HG02885 (cell line): ENCODE measurements around the gene POLK.

Experiments
- ATAC-seq: cut with Tn5 transposase; IDR thresholded peaks from one replicate; pipeline ENCODE4 v1.9.1; 2021; ENCODE audit warnings: mild to moderate bottlenecking; ENCODE audit not compliant: unreplicated experiment, poor library complexity

The POLK gene

DNA sequence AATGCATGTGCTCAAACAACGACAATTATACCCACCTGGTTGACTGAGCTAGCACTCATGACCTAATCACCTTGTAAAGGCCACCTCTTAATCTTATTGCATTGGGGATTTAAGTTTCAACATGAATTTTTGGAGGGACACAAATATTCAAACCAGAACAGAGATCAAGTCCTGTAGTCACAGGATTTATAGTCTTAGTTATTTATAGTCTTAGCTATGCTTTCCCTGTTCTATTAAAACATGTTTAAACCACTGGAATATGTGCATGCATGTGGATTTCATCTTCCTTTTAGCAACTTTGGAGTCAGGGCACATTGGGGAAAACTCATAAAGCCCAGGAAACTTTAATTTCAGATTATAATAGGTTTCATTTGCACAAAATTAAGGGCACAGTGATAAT is 126.3 kb downstream of the POLK start:
- ATAC-seq: no peak

DNA sequence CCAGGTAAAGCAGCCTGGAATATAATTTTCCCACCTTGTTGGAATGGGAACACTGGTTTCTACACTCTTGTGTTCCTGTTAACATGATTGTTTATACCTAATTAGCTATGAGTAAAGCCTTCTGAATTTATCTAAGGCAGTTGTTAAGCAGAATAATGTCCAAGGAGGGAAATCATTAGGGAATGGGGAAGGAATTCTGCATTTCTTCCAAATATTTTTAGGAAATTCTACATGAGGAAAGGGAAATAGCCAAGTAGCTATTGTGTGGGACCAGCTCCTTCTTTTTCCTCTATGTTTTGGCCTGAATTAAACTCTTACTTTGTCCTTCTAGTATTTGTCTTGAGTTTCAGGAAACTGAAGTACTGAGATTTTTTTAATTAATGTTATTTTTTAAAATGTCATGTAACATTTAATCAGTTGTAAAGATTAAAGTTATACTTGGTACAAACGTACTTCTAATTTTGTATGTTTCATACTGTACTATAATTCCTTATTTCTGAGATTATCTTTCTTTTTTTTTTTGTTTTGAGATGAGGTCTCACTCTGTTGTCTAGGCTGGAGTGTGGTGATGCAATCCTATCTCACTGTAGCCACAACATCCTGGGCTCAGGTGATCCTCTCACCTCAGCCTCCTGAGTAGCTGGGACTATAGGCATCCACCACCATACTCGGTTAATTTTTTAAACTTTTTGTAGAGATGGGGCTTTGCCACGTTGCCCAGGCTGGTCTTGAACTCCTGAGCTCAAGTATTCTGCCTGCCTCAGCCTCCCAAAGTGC is 128.0 kb downstream of the POLK start:
- ATAC-seq: no peak

DNA sequence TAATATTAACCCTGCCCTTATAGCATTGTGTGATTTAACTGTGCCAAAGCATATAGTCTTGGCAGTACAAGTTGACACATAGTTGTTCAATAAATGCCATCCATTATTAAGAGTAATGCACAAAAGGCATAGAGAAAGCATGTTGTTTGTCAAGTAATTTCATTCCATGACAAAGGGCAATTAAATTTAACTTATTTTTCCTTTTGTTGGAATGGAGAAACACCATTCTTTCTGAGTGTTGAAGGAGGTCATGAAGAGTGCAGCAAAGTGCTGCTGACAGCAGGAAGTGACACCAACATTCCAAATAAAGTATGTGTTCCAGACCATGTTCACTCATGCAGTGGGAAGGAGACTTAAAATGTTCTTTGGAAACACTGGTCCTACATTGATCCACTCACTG is 128.7 kb downstream of the POLK start:
- ATAC-seq: no peak

DNA sequence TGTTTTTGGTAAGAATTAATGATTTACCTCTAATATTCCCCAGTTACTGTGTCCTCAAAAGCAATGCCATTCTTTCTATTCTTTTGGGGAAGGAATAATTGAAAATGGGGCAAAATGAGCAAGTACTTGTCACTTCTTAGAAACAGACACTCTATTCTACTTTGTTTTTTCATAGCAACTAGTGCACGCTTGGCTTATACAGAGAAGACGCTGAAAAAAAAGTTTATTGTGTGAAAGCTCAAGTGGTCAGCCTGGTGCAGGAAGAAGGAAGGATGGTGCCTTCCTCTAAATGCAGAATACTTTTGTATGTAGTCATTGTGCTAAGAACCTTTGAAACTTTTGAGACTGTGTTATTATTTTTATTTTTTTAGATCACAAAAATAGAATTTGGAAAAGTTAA is 129.1 kb downstream of the POLK start:
- ATAC-seq: no peak

DNA sequence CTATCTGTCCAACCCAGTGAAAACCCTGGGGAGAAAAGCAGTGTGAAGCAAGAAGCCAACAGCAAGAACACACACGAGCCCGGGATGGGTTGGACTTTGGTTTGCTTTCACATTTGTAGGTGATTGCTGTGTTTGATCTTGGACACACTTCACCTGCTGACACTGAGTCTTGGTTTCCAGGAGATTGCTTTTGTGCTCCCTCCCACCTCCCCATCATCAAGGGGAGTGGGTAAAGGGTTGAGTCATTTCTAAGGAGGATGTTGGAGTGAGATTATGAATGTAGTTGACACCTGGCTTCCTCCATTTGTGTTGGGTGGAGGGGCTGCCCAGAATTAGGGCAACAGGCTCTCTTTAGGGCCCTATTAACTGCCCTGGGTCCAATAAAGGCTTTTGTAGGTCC is 137.0 kb downstream of the POLK start:
- no peak for ATAC-seq
